NCI-H526 (cell line): ENCODE measurements around the gene TAF1C.

Source experiments
- DNase-seq, 2 experiments: peaks; one replicate each; lab custom pipeline; 2025; lab: John Stamatoyannopoulos, UW

Gene TAF1C

GRCh38 chr16:84156342-84156784, 30.5 kb downstream of the TAF1C start:
- DNase-seq: no peak

- DNase-seq: no peak
These were observed 31.1 kb downstream of the TAF1C start for GRCh38 chr16:84155771-84156170.

- no peak for DNase-seq
These were observed 31.6 kb downstream of the TAF1C start for GRCh38 chr16:84155226-84155625.

GRCh38 chr16:84153660-84154214, 33.1 kb downstream of the TAF1C start:
- DNase-seq: no peak

GRCh38 chr16:84150926-84151325, 35.9 kb downstream of the TAF1C start:
- DNase-seq: no peak

GRCh38 chr16:84144859-84145639, 41.8 kb downstream of the TAF1C start, which contains the start of the genes DNAAF1 and HSDL1:
DNAAF1 (plus strand) TSS chr16:84145308; CDS start chr16:84145441, 133 bp downstream.
HSDL1 (minus strand) TSS chr16:84145177; CDS start chr16:84131321, 13,856 bp downstream.
- peak in 1 of 2 experiments; percentile 90 for DNase-seq

GRCh38 chr16:84144209-84144858, 42.5 kb downstream of the TAF1C start:
- DNase-seq: peak in 1 of 2 experiments; percentile 51

- DNase-seq: peak; percentile 13 to 35
These were observed 43.1 kb downstream of the TAF1C start for GRCh38 chr16:84143784-84144199.

GRCh38 chr16:84143081-84143480, 43.8 kb downstream of the TAF1C start:
- DNase-seq: no peak

GRCh38 chr16:84141143-84141670, 45.6 kb downstream of the TAF1C start:
- peak; percentile 7 to 37 for DNase-seq

- DNase-seq: no peak
These were observed 47.1 kb downstream of the TAF1C start for GRCh38 chr16:84139628-84140258.

- peak in 1 of 2 experiments; percentile 44 for DNase-seq
These were observed 47.8 kb downstream of the TAF1C start for GRCh38 chr16:84138824-84139627.

- DNase-seq: no peak
These were observed 48.4 kb downstream of the TAF1C start for GRCh38 chr16:84138500-84138823.

GRCh38 chr16:84137769-84138357, 49.0 kb downstream of the TAF1C start:
- DNase-seq: no peak

- no peak for DNase-seq
These were observed 49.6 kb downstream of the TAF1C start for GRCh38 chr16:84137287-84137686.

- DNase-seq: no peak
These were observed 50.3 kb downstream of the TAF1C start for GRCh38 chr16:84136331-84137125.

GRCh38 chr16:84132527-84133285, 54.2 kb downstream of the TAF1C start:
- DNase-seq: no peak

- DNase-seq: no peak
These were observed 55.7 kb downstream of the TAF1C start for GRCh38 chr16:84131117-84131516.
